HFF-Myc (cell line): ENCODE data around the gene D2HGDH.
"Not testable (repeated sequence)": the region's sequence is repeated elsewhere in the genome, so short reads cannot be mapped to it uniquely, and the experiment has no call there.

ENCODE experiments used
- DNase-seq: peaks from one replicate; pipeline ENCODE4 v3.0.0-alpha.2; 2011; ENCODE audit warnings: low read depth; ENCODE audit errors: extremely low read depth
- H3K4me3 ChIP-seq: replicated peaks from 2 replicates; pipeline ENCODE4 v1.5.1; 2011; ENCODE audit warnings: low read depth, mild to moderate bottlenecking, control low read depth, low read length
- CTCF ChIP-seq: IDR thresholded peaks from 2 replicates; pipeline ENCODE4 v1.5.1; 2012; ENCODE audit warnings: mild to moderate bottlenecking, low read depth, low read length, control low read depth; ENCODE audit errors: missing control alignments

D2HGDH gene

GRCh38 chr2:241752689-241753276 lies 18.4 kb downstream of the D2HGDH start:
- no peak overlapping the region for H3K4me3 ChIP-seq
- TF ChIP-seq CTCF, result no peak
- no peak for DNase-seq

DNA sequence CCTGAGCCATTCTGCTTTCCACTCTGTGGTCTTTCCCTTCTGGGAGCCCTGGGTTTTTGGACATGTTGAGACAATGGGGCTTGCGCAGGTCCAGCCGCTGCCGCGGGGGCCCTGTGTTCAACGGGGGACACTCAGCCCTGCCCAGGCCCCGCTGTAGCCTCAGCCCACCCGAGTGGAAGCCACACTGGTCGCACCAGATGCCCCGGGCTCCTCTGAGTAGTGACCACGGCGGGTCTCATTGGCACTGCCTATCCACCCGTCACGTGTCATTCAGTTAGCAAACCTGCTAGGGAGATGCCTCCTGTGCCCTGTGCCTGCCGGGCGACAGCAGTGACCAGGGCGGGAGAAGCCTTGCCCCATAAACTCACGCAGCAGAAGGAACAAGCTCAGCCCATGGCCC lies 19.1 kb downstream of the D2HGDH start:
- no peak for DNase-seq
- TF ChIP-seq CTCF, result no peak
- H3K4me3 ChIP-seq, result no peak overlapping the region

DNA sequence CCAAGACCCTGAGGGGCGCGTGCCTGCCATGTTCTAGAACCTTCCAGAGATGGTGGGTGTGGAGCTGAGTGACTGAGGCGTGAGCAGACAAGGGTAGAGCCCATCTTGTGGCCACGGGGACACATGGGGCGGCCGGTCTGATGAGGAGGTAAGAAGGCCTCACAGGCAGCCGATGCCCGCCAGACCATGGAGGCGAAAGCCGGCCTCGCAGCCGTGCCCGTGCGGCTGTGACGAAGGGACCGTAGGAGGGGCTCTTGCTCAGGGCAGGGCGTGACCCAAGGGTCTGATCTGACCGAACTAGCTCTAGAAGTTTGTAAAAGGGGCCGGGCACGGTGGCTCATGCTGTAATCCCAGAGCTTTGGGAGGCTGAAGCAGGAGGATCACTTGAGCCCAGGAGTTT lies 19.6 kb downstream of the D2HGDH start:
- no peak for DNase-seq
- H3K4me3 ChIP-seq, result no peak overlapping the region

GRCh38 chr2:241755166-241755565 lies 20.7 kb downstream of the D2HGDH start:
- DNase-seq, result no peak
- TF ChIP-seq CTCF, result no peak
- H3K4me3 ChIP-seq, result no peak overlapping the region

More for the DNA sequence above, 19.6 kb downstream of the D2HGDH start:
- no peak for TF ChIP-seq CTCF

DNA sequence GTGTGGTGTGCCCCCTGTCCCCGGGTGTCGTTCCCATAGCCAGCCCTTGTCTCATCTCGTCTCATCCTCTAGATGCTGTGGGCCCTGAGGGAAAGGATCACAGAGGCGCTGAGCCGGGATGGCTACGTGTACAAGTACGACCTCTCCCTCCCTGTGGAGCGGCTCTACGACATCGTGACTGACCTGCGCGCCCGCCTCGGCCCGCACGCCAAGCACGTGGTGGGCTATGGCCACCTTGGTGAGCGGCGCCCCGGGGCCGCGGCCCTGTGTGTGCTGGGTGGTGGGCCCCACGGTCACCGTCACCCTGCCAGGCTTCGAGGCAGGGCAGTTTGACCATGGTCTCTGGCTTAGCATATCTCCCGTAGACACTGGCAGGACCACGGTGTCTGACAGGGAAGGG lies 21.3 kb downstream of the D2HGDH start:
- DNase-seq, result no peak
- no peak overlapping the region for H3K4me3 ChIP-seq
- TF ChIP-seq CTCF, result no peak

DNA sequence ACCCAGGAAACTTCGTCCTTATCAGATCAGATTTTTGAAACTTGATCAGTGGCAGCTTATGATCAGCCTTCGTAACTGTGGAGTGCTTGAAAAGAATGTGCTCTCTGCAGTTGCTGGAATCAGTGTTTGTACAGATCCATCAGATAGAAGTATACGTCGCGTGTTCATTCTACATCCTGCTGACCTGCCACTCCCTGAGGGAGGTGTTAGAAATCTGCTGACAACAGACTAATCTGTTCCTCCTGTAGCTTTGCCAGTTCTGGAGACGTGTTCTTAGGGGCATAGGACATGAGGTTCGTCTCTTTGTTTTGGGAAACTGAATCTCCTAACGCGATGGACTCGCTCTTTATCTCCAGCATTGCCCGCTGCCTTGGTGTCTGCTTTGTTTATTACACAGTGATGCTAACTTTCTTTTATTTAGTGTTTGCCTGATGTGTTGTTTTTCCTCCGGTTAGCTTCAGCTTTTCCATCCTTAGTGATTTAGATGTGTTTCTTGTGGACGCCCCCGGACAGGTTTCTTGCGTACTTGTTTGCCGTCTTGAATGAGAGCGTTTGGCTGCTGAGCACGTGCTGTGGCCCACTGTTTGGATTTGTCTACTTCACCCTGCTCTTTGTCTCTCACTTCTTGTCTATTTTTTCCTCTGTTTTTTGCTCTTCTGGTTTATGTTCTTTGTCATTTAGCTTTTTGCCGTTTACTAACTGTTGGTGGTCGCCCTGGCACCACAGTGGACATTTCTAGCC lies 24.8 kb downstream of the D2HGDH start:
- no peak overlapping the region for H3K4me3 ChIP-seq
- DNase-seq, result no peak
- no peak for TF ChIP-seq CTCF

DNA sequence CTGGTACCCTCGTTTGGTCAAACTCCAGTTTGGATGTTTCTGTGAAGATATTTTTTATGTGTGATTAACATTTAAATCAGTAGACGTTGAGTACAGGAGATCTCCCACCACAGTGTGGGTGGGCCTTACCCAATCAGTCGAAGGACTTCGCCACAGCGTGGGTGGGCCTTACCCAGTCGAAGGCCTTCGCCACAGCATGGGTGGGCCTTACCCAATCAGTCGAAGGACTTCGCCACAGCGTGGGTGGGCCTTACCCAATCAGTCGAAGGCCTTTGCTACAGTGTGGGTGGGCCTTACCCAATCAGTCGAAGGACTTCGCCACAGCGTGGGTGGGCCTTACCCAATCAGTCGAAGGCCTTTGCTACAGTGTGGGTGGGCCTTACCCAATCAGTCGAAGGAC lies 25.5 kb downstream of the D2HGDH start:
- DNase-seq, H3K4me3 ChIP-seq: not testable (repeated sequence)
